ENCODE data around the gene MSTN.
A peak's percentile ranks its signal among the peaks of the same experiment; 100 is the strongest.
"Not testable (repeated sequence)": the region's sequence is repeated elsewhere in the genome, so short reads cannot be mapped to it uniquely, and the experiment has no call there.

The MSTN gene

DNA sequence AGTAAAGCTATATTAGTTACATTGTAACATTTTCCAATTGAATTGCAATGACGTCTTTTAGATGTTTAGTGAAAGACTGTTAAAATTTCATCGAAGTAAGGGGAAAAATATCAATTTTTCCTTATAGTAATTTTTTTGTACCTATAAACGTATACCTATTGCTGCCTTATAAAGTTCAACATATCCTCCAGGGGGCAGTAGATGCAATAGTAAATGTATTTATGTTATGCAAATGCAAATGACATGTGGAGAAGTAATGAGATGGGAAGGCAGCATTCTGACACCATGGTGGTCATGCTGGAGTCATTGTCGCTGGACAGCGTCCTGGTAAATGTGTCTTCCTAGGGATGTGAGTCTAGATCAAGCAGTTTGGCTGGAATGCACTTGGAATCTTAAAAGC is 38.7 kb downstream of the MSTN start:
- TF ChIP-seq, protein P1, sequence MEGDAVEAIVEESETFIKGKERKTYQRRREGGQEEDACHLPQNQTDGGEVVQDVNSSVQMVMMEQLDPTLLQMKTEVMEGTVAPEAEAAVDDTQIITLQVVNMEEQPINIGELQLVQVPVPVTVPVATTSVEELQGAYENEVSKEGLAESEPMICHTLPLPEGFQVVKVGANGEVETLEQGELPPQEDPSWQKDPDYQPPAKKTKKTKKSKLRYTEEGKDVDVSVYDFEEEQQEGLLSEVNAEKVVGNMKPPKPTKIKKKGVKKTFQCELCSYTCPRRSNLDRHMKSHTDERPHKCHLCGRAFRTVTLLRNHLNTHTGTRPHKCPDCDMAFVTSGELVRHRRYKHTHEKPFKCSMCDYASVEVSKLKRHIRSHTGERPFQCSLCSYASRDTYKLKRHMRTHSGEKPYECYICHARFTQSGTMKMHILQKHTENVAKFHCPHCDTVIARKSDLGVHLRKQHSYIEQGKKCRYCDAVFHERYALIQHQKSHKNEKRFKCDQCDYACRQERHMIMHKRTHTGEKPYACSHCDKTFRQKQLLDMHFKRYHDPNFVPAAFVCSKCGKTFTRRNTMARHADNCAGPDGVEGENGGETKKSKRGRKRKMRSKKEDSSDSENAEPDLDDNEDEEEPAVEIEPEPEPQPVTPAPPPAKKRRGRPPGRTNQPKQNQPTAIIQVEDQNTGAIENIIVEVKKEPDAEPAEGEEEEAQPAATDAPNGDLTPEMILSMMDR (IDR thresholded peaks at IDR 0.05; ENCODE audit: low read depth, low read length): peak; percentile 39; the same call in 1 of the 2 replicates
- no peak overlapping the region for H3K4me3 ChIP-seq (ENCODE audit: low read depth, low read length)

DNA sequence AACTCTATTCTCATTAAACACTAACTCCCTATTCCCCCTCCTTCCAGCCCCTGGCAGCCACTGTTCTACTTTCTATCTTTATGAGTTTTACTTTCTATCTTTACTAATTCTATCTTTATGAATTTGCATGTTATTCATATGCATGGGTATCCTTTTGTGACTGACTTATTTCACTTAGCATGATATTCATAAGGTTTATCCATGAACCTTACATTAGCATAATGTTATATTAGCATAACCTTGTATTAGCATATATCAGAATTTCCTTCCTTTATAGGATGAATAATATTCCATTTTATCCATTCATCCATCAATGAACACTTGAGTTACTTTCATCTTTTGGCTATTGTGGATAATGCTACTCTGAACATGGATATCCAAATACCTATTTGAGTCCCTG is 41.8 kb downstream of the MSTN start:
- no peak overlapping the region for H3K4me3 ChIP-seq (ENCODE audit: low read depth, low read length)
- TF ChIP-seq, protein P1 (IDR thresholded peaks at IDR 0.05; ENCODE audit: low read depth, low read length): no peak

DNA sequence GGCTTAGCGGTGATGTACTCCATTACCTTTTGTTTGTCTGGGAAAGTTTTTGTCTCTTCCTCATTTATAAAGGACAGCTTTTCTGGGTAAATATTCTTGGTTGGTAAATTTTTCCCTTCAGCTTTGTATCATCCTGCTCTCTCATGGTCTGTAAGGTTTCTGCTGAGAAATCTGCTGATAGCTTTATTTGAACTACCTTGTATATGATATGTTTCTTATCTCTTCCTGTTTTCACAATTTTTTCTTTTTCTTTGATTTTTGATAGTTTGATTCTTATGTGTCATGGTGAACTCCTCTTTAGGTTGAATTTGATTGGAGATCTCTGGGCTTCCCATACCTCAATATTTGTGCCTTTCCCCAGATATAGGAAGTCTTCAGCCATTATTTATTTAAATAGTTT is 44.7 kb downstream of the MSTN start:
- TF ChIP-seq, protein P1 (IDR thresholded peaks at IDR 0.05; ENCODE audit: low read depth, low read length): no peak

DNA sequence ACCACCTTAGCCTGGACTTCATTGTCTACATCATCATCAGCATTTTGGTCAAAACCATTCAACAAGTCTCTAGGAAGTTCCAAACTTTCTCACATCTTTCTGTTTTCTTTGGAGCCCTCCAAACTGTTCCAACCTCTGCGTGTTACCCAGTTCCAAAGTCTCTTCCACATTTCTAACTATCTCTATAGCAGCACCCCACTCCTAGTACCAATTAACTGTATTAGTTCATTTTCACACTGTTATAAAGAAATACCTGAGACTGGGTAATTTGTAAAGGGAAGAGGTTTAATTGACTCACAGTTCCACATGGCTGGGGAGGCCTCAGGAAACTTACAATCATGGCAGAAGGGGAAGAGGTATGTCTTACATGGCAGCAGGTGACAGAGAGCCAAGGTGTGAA is 46.6 kb downstream of the MSTN start:
- not testable (repeated sequence) for H3K4me3 ChIP-seq (ENCODE audit: low read depth, low read length)

More for the DNA sequence above, 44.7 kb downstream of the MSTN start:
- no peak overlapping the region for H3K4me3 ChIP-seq (ENCODE audit: low read depth, low read length)

Data from WI38 (cell line).